K562 (cell line): ENCODE data around the gene EIF4E2. TPM values are rescaled to one million over a fixed set of nuclear protein-coding genes. Genes with fewer than 3 reads are reported as not detected.

Experiments used
- BRD4 ChIP-seq: fragments of 200-600 bp; sonication (generic); IDR thresholded peaks from 2 replicates; pipeline ENCODE4 v1.6.1; 2017; ENCODE audit warnings: inconsistent platforms
- HDAC6 ChIP-seq: IDR thresholded peaks from 2 replicates; pipeline ENCODE4 v1.6.1; 2012; ENCODE audit warnings: low read depth, mild to moderate bottlenecking, control low read depth, inconsistent platforms, low read length, moderate library complexity
- POLR3A ChIP-seq: IDR thresholded peaks from 2 replicates; pipeline ENCODE4 v1.6.1; 2011; ENCODE audit warnings: borderline replicate concordance, mild to moderate bottlenecking, moderate library complexity; ENCODE audit not compliant: insufficient read length, insufficient read depth; ENCODE audit errors: extremely low read depth
- RFX1 ChIP-seq: fragments of 450-650 bp; IDR thresholded peaks from 2 replicates; pipeline ENCODE4 v1.6.1; 2016; ENCODE audit warnings: mild to moderate bottlenecking, moderate library complexity
- ZFP36 ChIP-seq: fragments of 150-350 bp; IDR thresholded peaks from 2 replicates; pipeline ENCODE4 v1.6.1; 2018; ENCODE audit warnings: low read length, low read depth; ENCODE audit not compliant: partially characterized antibody
- polyA plus RNA-seq, 8 experiments: library from polyadenylated mRNA; depleted of rRNA in 4 of 8; stranded (reverse) in 5 of 8; unstranded in 3 of 8; fragments of >200 nt; fragmentation: Nextera tagmentation in 2 of 8; fragmentation: Illumina TruSeq in 1 of 8; extraction: Ambion mirVana in 2 of 8; extraction: Trizol in 1 of 8; gene quantifications; 2 replicates each; pipeline versions ENCODE4 v1.2.1 to v1.2.3, GENCODE V29; 2011 to 2014; ENCODE audit warnings: inconsistent platforms in 1 of 8, missing spikeins in 1 of 8
- total RNA-seq, 7 experiments: library from RNA; depleted of rRNA in 6 of 7; stranded (reverse); fragments of >200 nt in 6 of 7; fragmentation: Illumina TruSeq in 2 of 7; extraction: Trizol in 2 of 7; gene quantifications; 2 replicates each; pipeline versions ENCODE4 v1.2.1 to v1.2.3, GENCODE V29; 2011 to 2021; ENCODE audit warnings: low replicate concordance in 1 of 7
- TF ChIP-seq, protein P1 (sequence below), 2 experiments: fragments of 150-350 bp in 1 of 2; IDR thresholded peaks; 2 replicates each; pipeline ENCODE4 v1.6.1; 2012 to 2016; ENCODE audit warnings: low read depth in 2 of 2, low read length in 2 of 2, mild to moderate bottlenecking in 1 of 2, moderate library complexity in 1 of 2

The EIF4E2 gene
- total and polyA plus RNA-seq, 9 of the 15 experiments (the other 6 are each of a cell fraction or from before 2014, with no cell fraction given): 33.9 to 169 (median 77.5) TPM

GRCh38 chr2:232518844-232519243 is 31.6 kb upstream of the EIF4E2 start (continued):
- TF ChIP-seq, protein P1, sequence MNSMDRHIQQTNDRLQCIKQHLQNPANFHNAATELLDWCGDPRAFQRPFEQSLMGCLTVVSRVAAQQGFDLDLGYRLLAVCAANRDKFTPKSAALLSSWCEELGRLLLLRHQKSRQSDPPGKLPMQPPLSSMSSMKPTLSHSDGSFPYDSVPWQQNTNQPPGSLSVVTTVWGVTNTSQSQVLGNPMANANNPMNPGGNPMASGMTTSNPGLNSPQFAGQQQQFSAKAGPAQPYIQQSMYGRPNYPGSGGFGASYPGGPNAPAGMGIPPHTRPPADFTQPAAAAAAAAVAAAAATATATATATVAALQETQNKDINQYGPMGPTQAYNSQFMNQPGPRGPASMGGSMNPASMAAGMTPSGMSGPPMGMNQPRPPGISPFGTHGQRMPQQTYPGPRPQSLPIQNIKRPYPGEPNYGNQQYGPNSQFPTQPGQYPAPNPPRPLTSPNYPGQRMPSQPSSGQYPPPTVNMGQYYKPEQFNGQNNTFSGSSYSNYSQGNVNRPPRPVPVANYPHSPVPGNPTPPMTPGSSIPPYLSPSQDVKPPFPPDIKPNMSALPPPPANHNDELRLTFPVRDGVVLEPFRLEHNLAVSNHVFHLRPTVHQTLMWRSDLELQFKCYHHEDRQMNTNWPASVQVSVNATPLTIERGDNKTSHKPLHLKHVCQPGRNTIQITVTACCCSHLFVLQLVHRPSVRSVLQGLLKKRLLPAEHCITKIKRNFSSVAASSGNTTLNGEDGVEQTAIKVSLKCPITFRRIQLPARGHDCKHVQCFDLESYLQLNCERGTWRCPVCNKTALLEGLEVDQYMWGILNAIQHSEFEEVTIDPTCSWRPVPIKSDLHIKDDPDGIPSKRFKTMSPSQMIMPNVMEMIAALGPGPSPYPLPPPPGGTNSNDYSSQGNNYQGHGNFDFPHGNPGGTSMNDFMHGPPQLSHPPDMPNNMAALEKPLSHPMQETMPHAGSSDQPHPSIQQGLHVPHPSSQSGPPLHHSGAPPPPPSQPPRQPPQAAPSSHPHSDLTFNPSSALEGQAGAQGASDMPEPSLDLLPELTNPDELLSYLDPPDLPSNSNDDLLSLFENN (IDR thresholded peaks at IDR 0.05; ENCODE audit: low read depth in 2 of 2, low read length in 2 of 2): no peak
- no peak for TF ChIP-seq BRD4
- no peak for TF ChIP-seq ZFP36
- no peak for TF ChIP-seq HDAC6
- TF ChIP-seq POLR3A: no peak
- no peak for TF ChIP-seq RFX1
